Fibroblast of lung (primary cell): Measurements from ENCODE around the gene HPF1. TPM values are rescaled to one million over a fixed set of nuclear protein-coding genes. Genes with fewer than 3 reads are reported as not detected.

Experiments used
- DNase-seq, 2 donors: peaks; one replicate each; pipeline versions ENCODE4 v3.0.0 to v3.0.0-alpha.2; 2010; ENCODE audit warnings: low read depth in 2 of 2
- H2AFZ ChIP-seq: 2 replicates; pipeline ENCODE4 v1.5.1; 2012; ENCODE audit warnings: low read length, control low read depth, inconsistent platforms
- H3K27ac ChIP-seq: 2 replicates; pipeline ENCODE4 v1.5.1; 2011; ENCODE audit warnings: low read length, control low read depth; ENCODE audit not compliant: insufficient read depth
- H3K27me3 ChIP-seq: 2 replicates; pipeline ENCODE4 v1.5.1; 2011; ENCODE audit warnings: mild to moderate bottlenecking, low read length; ENCODE audit not compliant: control insufficient read depth, insufficient read depth
- H3K36me3 ChIP-seq: 2 replicates; pipeline ENCODE4 v1.5.1; 2011; ENCODE audit warnings: low read length; ENCODE audit not compliant: control insufficient read depth, insufficient read depth
- H3K4me1 ChIP-seq: 2 replicates; pipeline ENCODE4 v1.5.1; 2011; ENCODE audit warnings: low read length; ENCODE audit not compliant: control insufficient read depth, insufficient read depth; ENCODE audit errors: extremely low read depth
- H3K4me2 ChIP-seq: 2 replicates; pipeline ENCODE4 v1.5.1; 2011; ENCODE audit warnings: low read length, control low read depth; ENCODE audit not compliant: insufficient read depth; ENCODE audit errors: extremely low read depth
- H3K4me3 ChIP-seq, 4 experiments: fragments of 200-600 bp in 1 of 4; sonication (generic) in 1 of 4; replicated peaks in 1 of 4; 2 replicates each; pipeline ENCODE4 v1.5.1; 2011 to 2016; ENCODE audit warnings: low read length in 4 of 4, low read depth in 3 of 4, mild to moderate bottlenecking in 3 of 4, control low read depth in 2 of 4, inconsistent platforms in 1 of 4, mixed read lengths in 1 of 4; ENCODE audit not compliant: insufficient read depth in 1 of 4; ENCODE audit errors: control extremely low read depth in 1 of 4
- H3K79me2 ChIP-seq: 2 replicates; pipeline ENCODE4 v1.5.1; 2012; ENCODE audit warnings: mild to moderate bottlenecking, low read length, inconsistent platforms; ENCODE audit not compliant: control insufficient read depth, insufficient read depth
- H3K9ac ChIP-seq: 2 replicates; pipeline ENCODE4 v1.5.1; 2011; ENCODE audit warnings: mild to moderate bottlenecking, low read length, control low read depth; ENCODE audit not compliant: insufficient read depth
- H3K9me3 ChIP-seq: 2 replicates; pipeline ENCODE4 v1.5.1; 2012; ENCODE audit warnings: low read depth, low read length; ENCODE audit not compliant: control insufficient read depth, insufficient read depth
- H4K20me1 ChIP-seq: 2 replicates; pipeline ENCODE4 v1.5.1; 2011; ENCODE audit warnings: low read length; ENCODE audit not compliant: control insufficient read depth, insufficient read depth; ENCODE audit errors: extremely low read depth
- CTCF ChIP-seq, 2 donors: IDR thresholded peaks in 1 of 2; conservative IDR thresholded peaks in 1 of 2; 1 replicate in 1 of 2; 2 replicates in 1 of 2; pipeline ENCODE4 v1.5.1; 2011 to 2012; ENCODE audit warnings: low read length in 2 of 2, control low read depth in 1 of 2, inconsistent platforms in 1 of 2, low read depth in 1 of 2, mild to moderate bottlenecking in 1 of 2
- EZH2 ChIP-seq: IDR thresholded peaks from 2 replicates; pipeline ENCODE4 v1.5.1; 2012; ENCODE audit warnings: low read length, control low read depth, mild to moderate bottlenecking; ENCODE audit errors: missing control alignments
- polyA plus RNA-seq, 2 donors: library from polyadenylated mRNA; depleted of rRNA in 1 of 2; stranded (reverse) in 1 of 2; unstranded in 1 of 2; fragments of >200 nt; gene quantifications; 2 replicates each; pipeline ENCODE4 v1.2.1, GENCODE V29; 2011 to 2012; ENCODE audit warnings: missing spikeins in 1 of 2
- total RNA-seq: library from RNA; depleted of rRNA; stranded (reverse); fragments of >200 nt; gene quantifications from 2 replicates; pipeline ENCODE4 v1.2.1, GENCODE V29; 2014

HPF1 gene
- total and polyA plus RNA-seq, 2 donors (not counting 1 experiment from before 2014, with no cell fraction given), result 14.0 to 35.3 TPM

GRCh38 chr4:169689681-169690080 lies 68.1 kb downstream of the HPF1 start:
- TF ChIP-seq CTCF (conservative IDR thresholded peaks at IDR 0.05 in 1 of 2, IDR thresholded peaks at IDR 0.05 in 1 of 2; ENCODE audit: low read depth in 1 of 2, low read length in 2 of 2) (no peak), EZH2 (no peak)
- H3K27me3 ChIP-seq, result no peaks in the 10 kb centered on the region
- no peaks in the 10 kb centered on the region for H4K20me1 ChIP-seq
- no peak overlapping the region for H3K4me2 ChIP-seq
- H3K9me3 ChIP-seq, result no peaks in the 10 kb centered on the region
- no peak overlapping the region for H2AFZ ChIP-seq
- no peaks in the 10 kb centered on the region for H3K79me2 ChIP-seq
- H3K4me1 ChIP-seq, result no peaks in the 10 kb centered on the region
- DNase-seq, result no peak
- no peak overlapping the region for H3K4me3 ChIP-seq
- H3K9ac ChIP-seq, result no peak overlapping the region
- no peak overlapping the region for H3K27ac ChIP-seq
- no peaks in the 10 kb centered on the region for H3K36me3 ChIP-seq

- no peak overlapping the region for H3K4me3 ChIP-seq
- no peaks in the 10 kb centered on the region for H3K36me3 ChIP-seq
- H3K9me3 ChIP-seq, result no peaks in the 10 kb centered on the region
- H3K4me2 ChIP-seq, result no peak overlapping the region
- peak in 1 of 2 donors; percentile 68 for DNase-seq
- no peak overlapping the region for H2AFZ ChIP-seq
- no peaks in the 10 kb centered on the region for H3K27me3 ChIP-seq
- TF ChIP-seq CTCF (conservative IDR thresholded peaks at IDR 0.05 in 1 of 2, IDR thresholded peaks at IDR 0.05 in 1 of 2; ENCODE audit: low read depth in 1 of 2, low read length in 2 of 2) (no peak), EZH2 (no peak)
- H3K4me1 ChIP-seq, result no peaks in the 10 kb centered on the region
- H3K9ac ChIP-seq, result no peak overlapping the region
- H4K20me1 ChIP-seq, result no peaks in the 10 kb centered on the region
- no peak overlapping the region for H3K27ac ChIP-seq
- no peaks in the 10 kb centered on the region for H3K79me2 ChIP-seq
Observed at GRCh38 chr4:169682372-169683047, 75.2 kb downstream of the HPF1 start.

Other genes with a start within 250 kb of the HPF1 start
- gene NEK1, start 145.4 kb downstream of the HPF1 start, total RNA-seq, result 13.9 and 17.0 TPM in 2 replicates
- gene NEK1, start 145.4 kb downstream of the HPF1 start, polyA plus RNA-seq, result 8.6 and 8.9 TPM in 2 replicates
- gene CLCN3, start 137.4 kb downstream of the HPF1 start, total RNA-seq, result 61.6 and 92.2 TPM in 2 replicates
- gene CLCN3, start 137.4 kb downstream of the HPF1 start, polyA plus RNA-seq, result 51.7 and 58.1 TPM in 2 replicates